Testis (tissue), 3 donors: ENCODE results near the gene NLRC4. TPM values are rescaled to one million over a fixed set of nuclear protein-coding genes. Genes with fewer than 3 reads are reported as not detected.

Experiments used
- DNase-seq: peaks from one replicate; pipeline ENCODE4 v3.0.0-alpha.2; 2019
- H3K27ac ChIP-seq, 2 donors: fragments of 200-600 bp; sonication (generic); one replicate each; pipeline ENCODE4 v1.5.1; 2019
- H3K27me3 ChIP-seq: fragments of 200-600 bp; sonication (generic); one replicate; pipeline ENCODE4 v1.5.1; 2019
- H3K36me3 ChIP-seq: fragments of 200-600 bp; sonication (generic); one replicate; pipeline ENCODE4 v1.5.1; 2017; ENCODE audit warnings: low read depth; ENCODE audit errors: missing control alignments
- H3K4me1 ChIP-seq: fragments of 200-600 bp; sonication (generic); one replicate; pipeline ENCODE4 v1.5.1; 2019
- H3K4me3 ChIP-seq, 2 donors: fragments of 200-600 bp; sonication (generic); one replicate each; pipeline ENCODE4 v1.5.1; 2017 to 2019
- H3K9me3 ChIP-seq: fragments of 200-600 bp; sonication (generic); one replicate; pipeline ENCODE4 v1.5.1; 2017
- POLR2A ChIP-seq: fragments of 450-650 bp; IDR thresholded peaks from one replicate; pipeline ENCODE4 v1.6.1; 2017; ENCODE audit warnings: antibody characterized with exemption, mild to moderate bottlenecking, moderate library complexity
- WGBS, 2 donors: methylation state at CpG; one replicate each; pipeline ENCODE4 v1.1.5; 2018; 5-methylcytosine and 5-hydroxymethylcytosine counted together
- intact Hi-C: fragments of 100-400 bp; cut with DNase I; formaldehyde crosslinking; loops from one replicate; pipeline ENCODE4 v1.15.1; 2023; ENCODE audit warnings: low total_unique reads
- polyA plus RNA-seq: library from polyadenylated mRNA; stranded (reverse); fragments of 350-450 nt; fragmentation: Illumina TruSeq; extraction: RNeasy Lipid Tissue Mini Kit (QIAGEN cat#74804); gene quantifications from one replicate; pipeline ENCODE4 v1.2.3, GENCODE V29; 2014; ENCODE audit warnings: low read depth, low replicate concordance; ENCODE audit not compliant: insufficient read depth
- total RNA-seq, 2 donors: library from RNA; depleted of rRNA; stranded (reverse); fragments of >200 nt; gene quantifications; one replicate each; pipeline ENCODE4 v1.2.3, GENCODE V29; 2016
- TF ChIP-seq, protein P1 (sequence below), 3 experiments: fragments of 450-650 bp in 2 of 3; fragments of 200-600 bp in 1 of 3; sonication (generic) in 1 of 3; IDR thresholded peaks; one replicate each; pipeline ENCODE4 v1.5.1; 2016 to 2019; ENCODE audit warnings: antibody characterized with exemption in 3 of 3, mild to moderate bottlenecking in 2 of 3, moderate library complexity in 1 of 3

NLRC4 gene
- total and polyA plus RNA-seq, 3 donors from 2014 or later: 0.43 to 0.70 (median 0.63) TPM

GRCh38 chr2:32249731-32250236, 14.9 kb downstream of the NLRC4 start:
- no peak for DNase-seq
- no peak for TF ChIP-seq POLR2A
- TF ChIP-seq, protein P1, sequence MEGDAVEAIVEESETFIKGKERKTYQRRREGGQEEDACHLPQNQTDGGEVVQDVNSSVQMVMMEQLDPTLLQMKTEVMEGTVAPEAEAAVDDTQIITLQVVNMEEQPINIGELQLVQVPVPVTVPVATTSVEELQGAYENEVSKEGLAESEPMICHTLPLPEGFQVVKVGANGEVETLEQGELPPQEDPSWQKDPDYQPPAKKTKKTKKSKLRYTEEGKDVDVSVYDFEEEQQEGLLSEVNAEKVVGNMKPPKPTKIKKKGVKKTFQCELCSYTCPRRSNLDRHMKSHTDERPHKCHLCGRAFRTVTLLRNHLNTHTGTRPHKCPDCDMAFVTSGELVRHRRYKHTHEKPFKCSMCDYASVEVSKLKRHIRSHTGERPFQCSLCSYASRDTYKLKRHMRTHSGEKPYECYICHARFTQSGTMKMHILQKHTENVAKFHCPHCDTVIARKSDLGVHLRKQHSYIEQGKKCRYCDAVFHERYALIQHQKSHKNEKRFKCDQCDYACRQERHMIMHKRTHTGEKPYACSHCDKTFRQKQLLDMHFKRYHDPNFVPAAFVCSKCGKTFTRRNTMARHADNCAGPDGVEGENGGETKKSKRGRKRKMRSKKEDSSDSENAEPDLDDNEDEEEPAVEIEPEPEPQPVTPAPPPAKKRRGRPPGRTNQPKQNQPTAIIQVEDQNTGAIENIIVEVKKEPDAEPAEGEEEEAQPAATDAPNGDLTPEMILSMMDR (IDR thresholded peaks at IDR 0.05): no peak
- intact Hi-C loops: no loop called here
- Histone ChIP-seq H3K4me3 (no peak overlapping the region), H3K9me3 (no peaks in the 10 kb centered on the region), H3K36me3 (no peaks in the 10 kb centered on the region), H3K4me1 (no peaks in the 10 kb centered on the region), H3K27me3 (no peaks in the 10 kb centered on the region), H3K27ac (no peak overlapping the region)
- WGBS, 2 donors: 67 to 78% methylated on average over 2 of the region's 2 CpGs

GRCh38 chr2:32248299-32248698, 16.4 kb downstream of the NLRC4 start:
- WGBS, 2 donors: 94 to 100% methylated on average over 3 of the region's 3 CpGs

GRCh38 chr2:32246911-32247310, 17.8 kb downstream of the NLRC4 start:
- Histone ChIP-seq H3K36me3 (no peaks in the 10 kb centered on the region), H3K4me3 (no peak overlapping the region), H3K27me3 (no peaks in the 10 kb centered on the region), H3K9me3 (no peaks in the 10 kb centered on the region), H3K27ac (no peak overlapping the region), H3K4me1 (no peaks in the 10 kb centered on the region)
- intact Hi-C loops: no loop called here
- WGBS, 2 donors: 82 to 87% methylated on average over 4 of the region's 4 CpGs
- no peak for TF ChIP-seq POLR2A
- TF ChIP-seq, protein P1 (IDR thresholded peaks at IDR 0.05): no peak
- DNase-seq: no peak

More at GRCh38 chr2:32248299-32248698, 16.4 kb downstream of the NLRC4 start:
- no peak overlapping the region for H3K4me3 ChIP-seq
- H3K9me3 ChIP-seq: no peaks in the 10 kb centered on the region
- no peaks in the 10 kb centered on the region for H3K4me1 ChIP-seq
- H3K27ac ChIP-seq: no peak overlapping the region
- intact Hi-C loops: no loop called here
- H3K27me3 ChIP-seq: no peaks in the 10 kb centered on the region
- DNase-seq: no peak
- no peak for TF ChIP-seq POLR2A
- TF ChIP-seq, protein P1 (IDR thresholded peaks at IDR 0.05): no peak
- H3K36me3 ChIP-seq: no peaks in the 10 kb centered on the region

- no peaks in the 10 kb centered on the region for H3K9me3 ChIP-seq
- intact Hi-C loops: no loop called here
- H3K27me3 ChIP-seq: no peaks in the 10 kb centered on the region
- 90 to 93% methylated on average over 3 of the region's 3 CpGs for WGBS, 2 donors
- H3K4me1 ChIP-seq: no peaks in the 10 kb centered on the region
- no peak overlapping the region for H3K4me3 ChIP-seq
- no peak overlapping the region for H3K27ac ChIP-seq
- no peak for TF ChIP-seq POLR2A
- TF ChIP-seq, protein P1 (IDR thresholded peaks at IDR 0.05): no peak
- H3K36me3 ChIP-seq: no peaks in the 10 kb centered on the region
- no peak for DNase-seq
Observed at GRCh38 chr2:32242331-32242730, 22.4 kb downstream of the NLRC4 start.

GRCh38 chr2:32237996-32238395, 26.7 kb downstream of the NLRC4 start:
- DNase-seq: no peak
- H3K4me1 ChIP-seq: no peaks in the 10 kb centered on the region
- no peaks in the 10 kb centered on the region for H3K27me3 ChIP-seq
- no peak overlapping the region for H3K4me3 ChIP-seq
- H3K36me3 ChIP-seq: no peaks in the 10 kb centered on the region
- 79 to 85% methylated on average over 2 of the region's 2 CpGs for WGBS, 2 donors
- H3K9me3 ChIP-seq: no peaks in the 10 kb centered on the region
- no peak overlapping the region for H3K27ac ChIP-seq
- intact Hi-C loops: no loop called here
- TF ChIP-seq, protein P1 (IDR thresholded peaks at IDR 0.05): no peak
- TF ChIP-seq POLR2A: no peak
